GM19372 (cell line): ENCODE data around the gene ATOSB.
"Not testable (repeated sequence)": the region's sequence is repeated elsewhere in the genome, so short reads cannot be mapped to it uniquely, and the experiment has no call there.

Experiments used
- ATAC-seq: cut with Tn5 transposase; IDR thresholded peaks from one replicate; pipeline ENCODE4 v1.9.1; 2021; ENCODE audit warnings: mild to moderate bottlenecking, low read depth, moderate library complexity; ENCODE audit not compliant: unreplicated experiment

Gene ATOSB

DNA sequence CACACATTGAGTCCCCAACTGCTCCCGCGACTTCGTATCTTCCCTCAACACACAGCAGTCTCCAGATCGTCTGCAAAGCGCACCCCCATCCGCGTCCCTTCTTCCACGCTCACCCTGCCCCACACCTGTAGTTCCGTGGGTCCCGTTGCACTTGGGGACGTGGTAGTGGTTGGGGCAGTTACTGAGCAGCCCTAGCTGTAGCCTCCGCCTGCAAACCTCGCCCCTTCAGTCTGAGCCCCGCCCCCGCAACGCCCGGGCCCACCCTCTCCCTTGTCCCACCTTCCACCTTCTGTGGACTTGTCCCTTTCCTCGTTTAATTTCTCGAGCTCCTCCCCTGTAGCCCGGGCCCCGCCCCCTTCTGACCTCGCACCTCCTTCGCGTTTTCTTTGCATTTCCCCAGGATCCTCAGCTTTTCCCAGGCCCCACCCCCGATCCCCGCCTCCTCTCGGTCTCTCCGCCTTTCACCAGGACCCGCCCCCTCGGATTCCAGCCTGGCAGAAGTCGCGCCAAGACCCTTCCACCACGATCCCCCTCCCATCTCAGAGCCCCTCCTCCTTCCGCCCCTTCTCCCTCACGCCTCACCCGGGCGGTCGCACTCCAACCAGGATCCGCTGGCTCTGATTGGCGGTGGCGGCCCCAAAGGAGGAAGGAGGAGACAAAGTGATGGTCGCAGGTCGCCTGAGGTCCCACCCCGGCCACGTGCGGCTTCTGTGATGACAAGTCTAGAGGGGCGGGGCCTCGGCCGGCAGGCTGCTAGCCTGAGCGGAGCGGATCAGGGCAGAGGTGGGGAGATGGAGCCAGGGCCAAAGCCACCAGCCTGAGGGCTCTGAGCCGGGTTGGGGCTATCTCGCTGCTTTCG is at the start of gene ATOSB:
Gene ATOSB, minus strand, starts transcription at position 183 of the 859 bp plus-strand sequence. CDS start 7,588 bp downstream, outside the sequence.
- ATAC-seq = peak; percentile 57

DNA sequence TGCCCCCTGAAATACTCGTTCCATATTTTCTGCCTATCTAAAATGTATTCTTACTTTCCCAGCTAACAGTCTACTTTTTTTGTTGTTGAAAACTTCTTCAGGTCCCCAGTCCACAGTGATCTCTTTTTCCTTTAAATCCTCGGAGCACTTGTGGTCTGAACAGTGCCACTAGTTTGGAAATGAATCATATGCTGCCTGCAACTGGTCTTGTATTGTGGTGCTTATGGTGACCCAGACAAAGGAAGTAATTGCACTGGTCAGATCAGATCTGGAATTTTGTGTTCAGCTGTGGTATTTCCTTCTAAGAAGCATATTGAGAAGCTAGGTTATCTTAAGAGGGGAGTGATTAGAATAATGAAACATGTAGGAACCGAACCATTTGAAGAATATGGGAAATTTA is 49.0 kb upstream of the ATOSB start:
- no peak for ATAC-seq

DNA sequence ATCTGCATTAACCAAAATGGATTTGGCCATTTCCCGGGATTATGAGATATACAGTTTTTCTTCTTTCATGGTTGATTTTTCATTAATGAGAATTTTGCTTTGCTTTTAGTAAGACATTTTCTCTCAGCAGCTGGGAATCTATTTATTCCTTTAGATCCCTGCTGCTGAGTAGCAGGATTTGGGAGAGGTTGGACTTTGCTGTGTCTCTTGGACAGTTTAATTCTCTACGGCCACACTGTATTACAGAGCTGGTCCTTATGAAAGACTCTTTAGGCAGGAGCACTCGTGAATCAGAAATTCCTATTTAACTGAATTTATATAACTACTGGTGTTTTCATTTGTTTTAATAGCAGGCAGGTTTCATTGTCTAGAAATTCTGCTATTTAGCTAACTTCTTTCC is 47.8 kb upstream of the ATOSB start:
- ATAC-seq = no peak

- ATAC-seq = no peak
Measured at GRCh38 chr9:35162605-35163315, 47.1 kb upstream of the ATOSB start.

GRCh38 chr9:35161713-35162604 is 46.3 kb upstream of the ATOSB start, which contains the start of gene UNC13B:
Gene UNC13B, plus strand, starts transcription at chr9:35162009. Its CDS starts 275 bp downstream, at chr9:35162284.
- ATAC-seq = peak; percentile 55

GRCh38 chr9:35158501-35159280 is 43.0 kb upstream of the ATOSB start:
- ATAC-seq = no peak

DNA sequence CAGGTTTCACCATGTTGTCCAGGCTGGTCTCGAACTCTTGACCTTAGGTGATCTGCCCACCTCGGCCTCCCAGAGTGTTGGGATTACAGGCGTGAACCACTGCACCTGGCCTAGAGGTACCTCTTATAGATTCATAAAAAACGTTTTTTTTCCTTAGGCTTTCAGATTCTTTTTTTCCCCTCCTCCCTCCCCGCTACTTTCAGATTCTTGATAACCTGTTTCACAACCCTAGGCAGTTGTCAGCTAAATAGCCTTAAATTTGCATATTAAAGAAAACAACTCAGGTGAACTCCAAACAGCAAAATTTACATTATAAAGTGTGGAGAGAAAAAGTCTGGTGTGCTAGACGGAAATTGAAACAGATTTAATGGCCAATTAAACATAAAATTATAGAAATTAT is 42.2 kb upstream of the ATOSB start:
- ATAC-seq = not testable (repeated sequence)

- ATAC-seq = no peak
Measured at GRCh38 chr9:35156781-35157180, 41.1 kb upstream of the ATOSB start.

DNA sequence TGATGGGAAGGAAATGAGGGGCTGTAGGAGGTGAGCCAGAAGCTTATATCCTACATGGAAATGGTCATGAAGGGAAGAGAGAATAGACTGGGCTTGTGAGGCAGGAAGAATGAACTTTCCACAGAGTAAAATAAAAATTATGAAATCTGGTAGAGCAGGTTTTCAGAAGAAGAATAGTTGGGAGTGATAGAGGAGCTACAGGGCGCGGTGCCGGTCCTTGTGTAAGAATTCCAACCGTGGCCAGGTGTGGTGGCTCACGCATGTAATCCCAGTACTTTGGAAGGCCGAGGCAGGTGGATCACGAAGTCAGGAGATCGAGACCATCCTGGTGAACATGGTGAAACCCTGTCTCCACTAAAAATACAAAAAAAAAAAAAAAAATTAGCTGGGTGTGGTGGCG is 37.3 kb upstream of the ATOSB start:
- no peak for ATAC-seq

GRCh38 chr9:35147941-35148563 is 32.4 kb upstream of the ATOSB start:
- ATAC-seq = not testable (repeated sequence)

DNA sequence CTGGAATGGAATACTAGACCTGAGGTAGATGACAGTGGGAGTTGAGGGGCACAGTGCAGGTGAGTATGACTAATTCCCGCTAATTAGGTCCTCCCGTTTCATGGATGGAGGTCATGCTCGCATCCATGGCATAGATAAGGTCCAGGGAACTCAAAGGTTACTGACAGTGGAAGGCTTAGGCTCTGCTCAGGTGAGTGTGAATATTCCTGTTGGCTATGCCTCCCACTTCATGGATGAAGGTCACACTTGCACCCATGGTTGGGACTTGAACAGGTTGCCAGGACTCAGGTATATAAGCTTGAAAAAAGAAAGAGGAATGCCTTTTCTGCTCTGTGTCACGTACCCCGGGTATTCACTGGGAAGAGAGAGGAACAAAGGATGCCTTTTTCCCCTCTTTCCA is 26.4 kb upstream of the ATOSB start:
- ATAC-seq = no peak

DNA sequence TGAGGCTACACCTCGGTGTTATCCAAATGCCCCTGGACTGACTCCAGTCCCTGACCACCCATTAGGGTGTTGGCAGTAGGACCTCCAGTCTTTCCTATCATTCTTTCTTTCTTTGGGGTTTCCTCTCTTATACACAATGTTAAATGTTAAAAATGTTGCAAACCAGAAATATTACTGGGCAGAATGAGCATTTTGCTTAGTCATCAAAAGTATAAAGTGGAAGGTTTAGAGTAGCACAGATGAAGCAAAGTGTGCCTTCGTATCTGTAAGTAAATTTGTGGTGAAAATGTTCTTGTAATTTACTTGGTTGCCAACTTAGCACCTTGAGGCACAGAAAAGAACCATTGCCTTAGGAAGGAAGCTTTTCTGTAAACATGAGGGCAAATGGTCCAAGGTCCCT is 24.4 kb upstream of the ATOSB start:
- no peak for ATAC-seq

- ATAC-seq = no peak
Measured at GRCh38 chr9:35136866-35137265, 21.2 kb upstream of the ATOSB start.

DNA sequence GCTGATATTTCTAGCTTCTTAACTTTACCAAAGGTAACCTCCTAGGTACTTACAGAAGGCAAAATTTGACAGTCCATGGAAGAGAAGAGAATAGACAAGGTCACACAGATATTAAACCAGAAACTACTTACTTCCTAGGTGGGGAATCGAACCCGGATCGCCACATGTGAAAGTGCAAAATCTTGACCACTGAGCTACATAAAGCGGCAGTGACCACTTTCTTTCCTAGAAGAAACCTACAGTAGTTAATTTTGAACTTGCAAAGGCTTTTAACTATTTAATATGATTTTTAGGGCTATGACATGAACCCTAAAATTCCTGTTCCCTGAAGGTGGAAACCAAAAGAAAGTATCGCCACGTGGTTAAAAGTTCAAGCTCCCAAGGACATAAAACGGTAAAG is 20.3 kb upstream of the ATOSB start:
- no peak for ATAC-seq

- no peak for ATAC-seq
Measured at GRCh38 chr9:35134920-35135319, 19.3 kb upstream of the ATOSB start.

DNA sequence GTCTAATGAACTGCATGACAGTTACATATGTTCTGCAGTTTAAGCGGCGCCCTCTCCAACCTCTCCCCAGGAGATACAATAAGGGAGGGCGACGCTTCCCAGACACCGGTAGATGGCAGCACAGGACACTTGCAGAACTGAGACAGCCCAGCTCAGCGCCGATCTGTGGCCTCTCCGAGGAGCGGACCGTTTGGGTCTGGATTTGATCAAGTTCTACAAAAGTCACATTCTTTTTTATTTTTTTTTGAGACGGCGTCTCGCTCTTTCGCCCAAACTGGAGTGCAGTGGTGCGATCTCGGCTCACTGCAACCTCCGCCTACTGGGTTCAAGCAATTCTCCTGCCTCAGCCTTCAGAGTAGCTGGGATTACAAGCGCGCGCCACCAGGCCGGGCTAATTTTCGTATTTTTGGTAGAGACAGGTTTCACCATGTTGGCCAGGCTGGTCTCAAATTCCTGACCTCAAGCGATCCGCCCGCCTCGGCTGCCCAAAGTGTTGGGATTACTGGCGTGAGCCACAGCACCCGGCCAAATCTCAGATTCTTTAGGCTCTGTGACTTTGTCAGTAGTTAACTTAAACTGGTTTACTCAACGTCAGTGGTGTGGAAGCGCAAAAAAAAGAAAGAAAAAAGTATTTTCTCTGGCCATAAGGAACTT is 1.4 kb upstream of the ATOSB start:
- ATAC-seq = peak; percentile 37

GRCh38 chr9:35116539-35116897 is 856 bp upstream of the ATOSB start:
- ATAC-seq = no peak

GRCh38 chr9:35114840-35115628 is 628 bp downstream of the ATOSB start:
- no peak for ATAC-seq
